ENCODE data around the gene MUC5AC. TPM values are rescaled to one million over a fixed set of nuclear protein-coding genes. Genes with fewer than 3 reads are reported as not detected.

The MUC5AC gene
- total and polyA plus RNA-seq, 12 donors: under 0.01 TPM; not detected in 9

GRCh38 chr11:1233351-1234053 is 75.7 kb downstream of the MUC5AC start:
- no peaks in the 10 kb centered on the region for H3K4me1 ChIP-seq (replicated peaks in 1 of 2)
- DNase-seq: peak in 1 of 7 donors; percentile 7
- 61 to 74% (median 68%) methylated on average over 8 to 21 of the region's 21 CpGs for WGBS, 4 donors
- no peaks in the 10 kb centered on the region for H3K9me3 ChIP-seq (replicated peaks in 1 of 3)
- TF ChIP-seq POLR2A (IDR thresholded peaks at IDR 0.05) (no peak), CTCF (IDR thresholded peaks at IDR 0.05) (no peak)
- H3K36me3 ChIP-seq (replicated peaks in 1 of 2): no peaks in the 10 kb centered on the region
- H3K27me3 ChIP-seq: no peaks in the 10 kb centered on the region
- no peak overlapping the region for H3K27ac ChIP-seq
- intact Hi-C loops (cut with DNase I): no loop called here
- no peak overlapping the region for H3K4me3 ChIP-seq

- Histone ChIP-seq H3K4me3 (no peak overlapping the region), H3K9me3 (replicated peaks in 1 of 3) (no peaks in the 10 kb centered on the region), H3K27me3 (no peaks in the 10 kb centered on the region), H3K36me3 (replicated peaks in 1 of 2) (no peaks in the 10 kb centered on the region), H3K4me1 (replicated peaks in 1 of 2) (no peaks in the 10 kb centered on the region), H3K27ac (no peak overlapping the region)
- DNase-seq: peak in 1 of 7 donors; percentile 3
- TF ChIP-seq CTCF (IDR thresholded peaks at IDR 0.05) (no peak), POLR2A (IDR thresholded peaks at IDR 0.05) (no peak)
- WGBS, 4 donors: 68 to 87% (median 71%) methylated on average over 3 to 22 of the region's 22 CpGs
- intact Hi-C loops (cut with DNase I): no loop called here
These were observed 76.4 kb downstream of the MUC5AC start for GRCh38 chr11:1234054-1234720.

GRCh38 chr11:1234771-1235305 is 77.1 kb downstream of the MUC5AC start:
- no peaks in the 10 kb centered on the region for H3K36me3 ChIP-seq (replicated peaks in 1 of 2)
- 74 to 87% (median 82%) methylated on average over 5 to 23 of the region's 23 CpGs for WGBS, 4 donors
- no peak overlapping the region for H3K27ac ChIP-seq
- H3K4me3 ChIP-seq: no peak overlapping the region
- no peaks in the 10 kb centered on the region for H3K9me3 ChIP-seq (replicated peaks in 1 of 3)
- no peaks in the 10 kb centered on the region for H3K4me1 ChIP-seq (replicated peaks in 1 of 2)
- no peaks in the 10 kb centered on the region for H3K27me3 ChIP-seq
- TF ChIP-seq POLR2A (IDR thresholded peaks at IDR 0.05) (no peak), CTCF (IDR thresholded peaks at IDR 0.05) (no peak)
- intact Hi-C loops (cut with DNase I): no loop called here
- peak in 1 of 7 donors; percentile 6 for DNase-seq

- 73 to 76% (median 74%) methylated on average over 15 to 23 of the region's 23 CpGs for WGBS, 4 donors
- DNase-seq: peak in 1 of 7 donors; percentile 4
- Histone ChIP-seq H3K4me1 (replicated peaks in 1 of 2) (no peaks in the 10 kb centered on the region), H3K36me3 (replicated peaks in 1 of 2) (no peaks in the 10 kb centered on the region), H3K9me3 (replicated peaks in 1 of 3) (no peaks in the 10 kb centered on the region), H3K27me3 (no peaks in the 10 kb centered on the region), H3K4me3 (no peak overlapping the region), H3K27ac (no peak overlapping the region)
- intact Hi-C loops (cut with DNase I): no loop called here
- no peak for TF ChIP-seq POLR2A (IDR thresholded peaks at IDR 0.05)
- TF ChIP-seq CTCF (IDR thresholded peaks at IDR 0.05): no peak
These were observed 77.7 kb downstream of the MUC5AC start for GRCh38 chr11:1235306-1235900.

All from adrenal gland (tissue), 12 donors.